Gastroesophageal sphincter (tissue), 4 donors: ENCODE data around the gene PPP2R5E. TPM values are rescaled to one million over a fixed set of nuclear protein-coding genes. Genes with fewer than 3 reads are reported as not detected.

Experiments used
- ATAC-seq: fragments of 150-250 bp; one replicate; pipeline ENCODE4 v1.9.1; 2016; ENCODE audit warnings: mild to moderate bottlenecking, moderate library complexity
- H3K27ac ChIP-seq, 4 donors: fragments of 200-600 bp; sonication (generic) in 3 of 4; 1 replicate in 3 of 4; 2 replicates in 1 of 4; pipeline ENCODE4 v1.5.1; 2016 to 2019
- H3K27me3 ChIP-seq: fragments of 200-600 bp; sonication (generic); one replicate; pipeline ENCODE4 v1.5.1; 2019
- H3K36me3 ChIP-seq, 2 donors: fragments of 200-600 bp; sonication (generic); one replicate each; pipeline ENCODE4 v1.5.1; 2019; ENCODE audit warnings: control low read depth in 1 of 2
- H3K4me1 ChIP-seq, 3 donors: fragments of 200-600 bp; sonication (generic); 1 replicate in 2 of 3; 2 replicates in 1 of 3; pipeline ENCODE4 v1.5.1; 2016 to 2019; ENCODE audit warnings: control low read depth in 2 of 3
- H3K4me3 ChIP-seq, 2 donors: fragments of 200-600 bp; sonication (generic); one replicate each; pipeline ENCODE4 v1.5.1; 2019; ENCODE audit warnings: mild to moderate bottlenecking in 1 of 2, moderate library complexity in 1 of 2
- H3K9me3 ChIP-seq, 3 donors: fragments of 200-600 bp; sonication (generic); one replicate each; pipeline ENCODE4 v1.5.1; 2017 to 2019; ENCODE audit warnings: control low read depth in 2 of 3
- EP300 ChIP-seq: sonication (generic); formaldehyde crosslinking; IDR thresholded peaks from one replicate; pipeline ENCODE4 v1.6.1; 2017; ENCODE audit warnings: antibody characterized with exemption, mild to moderate bottlenecking
- POLR2A ChIP-seq, 2 donors: fragments of 450-650 bp; IDR thresholded peaks; one replicate each; pipeline ENCODE4 v1.6.1; 2017; ENCODE audit warnings: antibody characterized with exemption in 2 of 2, mild to moderate bottlenecking in 2 of 2, moderate library complexity in 1 of 2
- POLR2AphosphoS5 ChIP-seq: sonication (generic); formaldehyde crosslinking; IDR thresholded peaks from one replicate; pipeline ENCODE4 v1.6.1; 2017; ENCODE audit warnings: antibody characterized with exemption
- WGBS, 2 donors: methylation state at CpG; one replicate each; pipeline ENCODE4 v1.1.5; 2018; ENCODE audit warnings: low coverage in 1 of 2; 5-methylcytosine and 5-hydroxymethylcytosine counted together
- total RNA-seq, 4 donors: library from RNA; depleted of rRNA; stranded (reverse); fragments of >200 nt; gene quantifications; one replicate each; pipeline ENCODE4 v1.1.0, GENCODE V29; 2016
- TF ChIP-seq, protein P1 (sequence below), 4 experiments: fragments of 200-600 bp in 2 of 4; fragments of 450-650 bp in 2 of 4; sonication (generic) in 1 of 4; IDR thresholded peaks; one replicate each; pipeline ENCODE4 v1.5.1; 2017 to 2019; ENCODE audit warnings: antibody characterized with exemption in 4 of 4, mild to moderate bottlenecking in 2 of 4, moderate library complexity in 2 of 4

The PPP2R5E gene
- total RNA-seq, 4 donors from 2014 or later = 32.8 to 38.0 (median 33.7) TPM

DNA sequence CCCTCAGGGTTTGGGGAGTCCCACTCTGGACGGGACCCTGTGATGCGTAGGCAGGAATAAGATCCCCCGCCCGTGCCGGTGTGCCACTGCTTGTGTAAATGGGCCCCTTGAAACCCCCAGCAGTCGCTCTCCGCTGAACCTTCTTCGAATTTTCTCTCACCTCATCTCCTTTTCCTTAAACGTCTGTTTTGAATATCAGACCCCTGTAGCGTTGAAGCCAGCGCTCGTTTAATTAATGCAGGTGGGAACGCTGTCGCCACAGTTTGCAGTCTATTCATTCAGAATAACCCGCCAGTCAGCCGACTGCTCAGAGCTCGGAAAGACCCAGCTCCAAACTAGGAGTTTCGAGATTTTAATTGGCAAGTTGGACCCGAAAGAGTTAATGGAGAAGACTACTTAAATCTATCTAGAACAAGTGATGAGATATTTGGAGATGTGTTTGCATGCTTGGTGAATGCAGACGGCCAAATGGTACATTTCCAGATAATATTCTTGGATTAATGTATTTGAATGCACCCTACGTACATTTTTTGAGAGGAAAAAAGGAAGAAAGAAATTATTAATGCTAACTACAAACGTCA lies 739 bp upstream of the PPP2R5E start:
- H3K27me3 ChIP-seq = peaks cover under 1% of the 10 kb centered on the region
- peak overlapping the region; percentile 47 to 96 (median 93) for H3K27ac ChIP-seq
- H3K4me1 ChIP-seq = peaks cover 0 to 40% (median 8%) of the 10 kb centered on the region in 3 donors
- 1 to 2% methylated on average over 10 to 20 of the region's 22 CpGs for WGBS, 2 donors
- H3K4me3 ChIP-seq = peak overlapping the region; percentile 55 to 98
- no peak for TF ChIP-seq POLR2AphosphoS5
- TF ChIP-seq POLR2A (IDR thresholded peaks at IDR 0.05) = no peak
- no peak for TF ChIP-seq EP300
- H3K36me3 ChIP-seq = peaks cover 0 to 16% of the 10 kb centered on the region in 2 donors
- H3K9me3 ChIP-seq = no peaks in the 10 kb centered on the region
- no peak for ATAC-seq

DNA sequence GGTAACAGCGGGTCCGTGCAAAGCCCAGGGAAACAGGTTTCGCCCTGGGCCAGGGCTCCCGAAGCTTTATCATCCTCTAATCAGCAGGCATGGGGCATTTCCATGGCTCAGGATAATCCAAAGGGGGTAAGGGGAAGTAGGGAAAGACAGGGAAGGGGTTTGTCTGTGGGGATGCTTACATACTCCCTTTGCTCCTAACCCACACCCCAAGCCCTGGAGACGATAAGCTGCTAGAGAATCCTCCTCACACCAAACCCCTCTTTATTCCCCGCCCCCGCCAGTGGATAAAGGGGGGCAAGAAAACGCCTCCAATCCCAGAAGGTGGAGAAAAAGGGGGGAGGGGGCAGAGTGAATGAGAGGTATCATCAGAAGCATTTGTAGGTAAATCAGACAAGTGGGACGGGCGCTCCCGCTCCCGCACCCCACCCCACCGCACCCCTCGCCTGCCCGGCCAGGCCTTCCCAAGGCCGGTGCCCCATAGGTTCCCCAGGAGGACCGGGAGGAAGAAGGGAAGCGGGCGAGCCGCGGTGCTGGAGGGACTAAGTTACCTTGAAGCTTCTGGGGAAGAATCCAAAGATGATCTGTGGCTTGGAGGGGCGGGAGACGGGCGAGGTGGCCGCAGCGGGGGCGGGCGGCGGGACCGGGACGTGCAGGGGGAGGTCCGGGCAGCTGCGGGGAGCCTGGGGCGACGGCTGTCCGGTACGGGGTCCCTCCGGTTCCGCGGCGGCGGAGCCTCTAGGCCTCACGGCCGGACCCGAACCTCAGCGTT lies 762 bp downstream of the PPP2R5E start:
- Histone ChIP-seq H3K4me3 (peak overlapping the region; percentile 51 to 98), H3K9me3 (no peaks in the 10 kb centered on the region), H3K4me1 (peaks cover 0 to 50% (median 8%) of the 10 kb centered on the region in 3 donors), H3K27ac (peak overlapping the region; percentile 58 to 96 (median 93)), H3K27me3 (no peaks in the 10 kb centered on the region), H3K36me3 (peaks cover 0 to 31% of the 10 kb centered on the region in 2 donors)
- peak; percentile 6 for ATAC-seq
- TF ChIP-seq POLR2AphosphoS5 (no peak), POLR2A (IDR thresholded peaks at IDR 0.05) (no peak), EP300 (no peak)
- TF ChIP-seq, protein P1, sequence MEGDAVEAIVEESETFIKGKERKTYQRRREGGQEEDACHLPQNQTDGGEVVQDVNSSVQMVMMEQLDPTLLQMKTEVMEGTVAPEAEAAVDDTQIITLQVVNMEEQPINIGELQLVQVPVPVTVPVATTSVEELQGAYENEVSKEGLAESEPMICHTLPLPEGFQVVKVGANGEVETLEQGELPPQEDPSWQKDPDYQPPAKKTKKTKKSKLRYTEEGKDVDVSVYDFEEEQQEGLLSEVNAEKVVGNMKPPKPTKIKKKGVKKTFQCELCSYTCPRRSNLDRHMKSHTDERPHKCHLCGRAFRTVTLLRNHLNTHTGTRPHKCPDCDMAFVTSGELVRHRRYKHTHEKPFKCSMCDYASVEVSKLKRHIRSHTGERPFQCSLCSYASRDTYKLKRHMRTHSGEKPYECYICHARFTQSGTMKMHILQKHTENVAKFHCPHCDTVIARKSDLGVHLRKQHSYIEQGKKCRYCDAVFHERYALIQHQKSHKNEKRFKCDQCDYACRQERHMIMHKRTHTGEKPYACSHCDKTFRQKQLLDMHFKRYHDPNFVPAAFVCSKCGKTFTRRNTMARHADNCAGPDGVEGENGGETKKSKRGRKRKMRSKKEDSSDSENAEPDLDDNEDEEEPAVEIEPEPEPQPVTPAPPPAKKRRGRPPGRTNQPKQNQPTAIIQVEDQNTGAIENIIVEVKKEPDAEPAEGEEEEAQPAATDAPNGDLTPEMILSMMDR (IDR thresholded peaks at IDR 0.05) = no peak
- 0 to 2% methylated on average over 11 to 15 of the region's 46 CpGs for WGBS, 2 donors

DNA sequence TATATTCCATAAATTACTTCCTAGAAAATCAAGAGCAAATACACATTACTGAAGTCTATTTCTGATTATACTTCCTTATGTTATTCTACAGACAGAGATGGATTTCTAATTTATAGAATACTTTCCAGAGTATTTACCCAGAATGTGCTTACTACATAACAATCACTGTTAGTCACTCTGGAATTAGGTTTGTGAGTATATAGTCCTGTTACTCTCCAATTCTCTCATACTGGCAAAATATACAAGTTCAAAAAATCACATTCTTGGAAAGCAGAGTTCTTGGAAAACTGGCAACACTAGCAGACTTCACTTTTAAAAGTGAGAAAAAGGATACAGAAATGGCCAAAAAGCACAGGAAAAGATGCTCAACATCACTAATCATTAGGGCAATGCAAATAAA lies 7.3 kb downstream of the PPP2R5E start:
- TF ChIP-seq POLR2A (IDR thresholded peaks at IDR 0.05) = no peak
- no peak for TF ChIP-seq POLR2AphosphoS5
- TF ChIP-seq, protein P1 (IDR thresholded peaks at IDR 0.05) = no peak
- no peak for TF ChIP-seq EP300
- peaks cover 0 to 45% (median 0%) of the 10 kb centered on the region in 3 donors for H3K4me1 ChIP-seq
- H3K4me3 ChIP-seq = no peak overlapping the region
- no peak overlapping the region for H3K27ac ChIP-seq
- no peaks in the 10 kb centered on the region for H3K9me3 ChIP-seq
- H3K36me3 ChIP-seq = peaks cover 0 to 64% of the 10 kb centered on the region in 2 donors
- no peak for ATAC-seq
- H3K27me3 ChIP-seq = no peaks in the 10 kb centered on the region

DNA sequence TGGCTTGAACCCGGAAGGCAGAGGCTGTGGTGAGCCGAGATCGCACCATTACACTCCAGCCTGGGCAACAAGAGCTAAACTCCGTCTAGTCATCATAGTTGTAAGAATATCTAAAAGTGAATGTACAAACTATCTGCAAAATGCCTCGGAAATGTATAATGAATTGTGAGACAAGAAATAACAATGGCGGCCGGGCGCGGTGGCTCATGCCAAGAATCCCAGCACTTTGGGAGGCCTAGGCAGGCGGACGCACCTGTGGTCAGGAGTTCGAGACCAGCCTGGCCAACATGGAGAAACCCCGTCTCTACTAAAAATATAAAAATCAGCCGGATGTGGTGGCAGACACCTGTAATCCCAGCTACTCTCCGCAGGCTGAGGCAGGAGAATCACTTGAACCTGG lies 9.7 kb downstream of the PPP2R5E start:
- H3K4me1 ChIP-seq = peaks cover 0 to 33% (median 0%) of the 10 kb centered on the region in 3 donors
- no peak overlapping the region for H3K27ac ChIP-seq
- peaks cover 0 to 44% of the 10 kb centered on the region in 2 donors for H3K36me3 ChIP-seq
- no peaks in the 10 kb centered on the region for H3K27me3 ChIP-seq
- no peak for TF ChIP-seq EP300
- TF ChIP-seq POLR2AphosphoS5 = no peak
- TF ChIP-seq, protein P1 (IDR thresholded peaks at IDR 0.05) = no peak
- no peak for TF ChIP-seq POLR2A (IDR thresholded peaks at IDR 0.05)
- WGBS, 2 donors = 95 to 98% methylated on average over 11 to 13 of the region's 15 CpGs
- no peak for ATAC-seq
- no peaks in the 10 kb centered on the region for H3K9me3 ChIP-seq
- no peak overlapping the region for H3K4me3 ChIP-seq

DNA sequence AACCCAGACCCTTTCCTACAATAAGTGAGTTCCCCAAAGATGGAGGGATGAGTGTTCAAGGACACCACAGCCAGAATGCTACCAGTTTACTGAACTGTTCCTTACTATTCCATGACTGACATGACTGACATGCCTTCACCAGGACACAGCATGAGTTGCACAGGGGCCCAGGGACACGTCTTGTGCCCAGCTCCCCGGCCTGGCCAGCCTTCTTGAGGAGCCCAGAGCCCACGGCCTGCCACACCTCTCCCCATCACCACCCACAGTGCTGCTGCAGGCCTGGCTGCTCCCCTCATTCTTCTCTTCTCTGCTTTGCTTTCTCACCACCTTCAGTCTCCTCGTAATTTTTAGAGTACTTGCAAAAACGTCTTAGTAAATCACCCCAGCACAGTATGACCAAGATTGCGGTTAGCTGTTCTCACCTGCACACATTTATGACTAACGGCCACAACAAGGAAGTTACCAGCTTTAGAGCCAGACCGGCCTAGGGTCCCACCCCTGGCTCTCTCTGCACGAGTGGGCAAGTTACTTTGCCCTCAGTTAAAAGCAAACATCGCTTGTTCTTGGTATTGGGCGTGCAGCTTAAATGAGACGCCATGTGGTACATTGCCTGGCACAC lies 18.5 kb downstream of the PPP2R5E start:
- peaks cover 0 to 34% (median 0%) of the 10 kb centered on the region in 3 donors for H3K4me1 ChIP-seq
- no peak for ATAC-seq
- H3K27me3 ChIP-seq = no peaks in the 10 kb centered on the region
- no peak for TF ChIP-seq POLR2AphosphoS5
- TF ChIP-seq, protein P1 (IDR thresholded peaks at IDR 0.05) = no peak
- no peak for TF ChIP-seq POLR2A (IDR thresholded peaks at IDR 0.05)
- TF ChIP-seq EP300 = no peak
- H3K27ac ChIP-seq = no peak overlapping the region
- H3K9me3 ChIP-seq = no peaks in the 10 kb centered on the region
- WGBS, 2 donors = 79 to 83% methylated on average over 8 to 12 of the region's 12 CpGs
- peaks cover 0 to 19% of the 10 kb centered on the region in 2 donors for H3K36me3 ChIP-seq
- no peak overlapping the region for H3K4me3 ChIP-seq
